OCI-LY7 (cell line): Measurements from ENCODE around the gene TMEM39B. TPM values are rescaled to one million over a fixed set of nuclear protein-coding genes. Genes with fewer than 3 reads are reported as not detected.
"Not testable (repeated sequence)": the region's sequence is repeated elsewhere in the genome, so short reads cannot be mapped to it uniquely, and the experiment has no call there.

Source experiments
- BruUV-seq: library from RNA; stranded (reverse); fragments of 400-500 nt; replicated peaks from 2 replicates; lab custom pipeline; 2021; lab: Mats Ljungman, UMichigan
- CTCF ChIA-PET: fragments of 300-600 bp; sonication (Branson Sonifier 250); formaldehyde crosslinking; loops from one replicate; lab custom pipeline; 2022; ENCODE audit warnings: antibody characterized with exemption; ENCODE audit not compliant: unreplicated experiment; lab: Charles Lee
- POLR2A ChIA-PET: fragments of 300-600 bp; sonication (Branson Sonifier 250); formaldehyde crosslinking; loops from one replicate; lab custom pipeline; 2022; ENCODE audit warnings: antibody characterized with exemption; lab: Charles Lee
- DNase-seq: peaks from one replicate; pipeline ENCODE4 v3.0.0-alpha.2; 2015; ENCODE audit warnings: low spot score
- H2AFZ ChIP-seq: fragments of 200-600 bp; sonication (generic), shearing (Covaris generic); 2 replicates; pipeline ENCODE4 v1.6.1; 2014; ENCODE audit warnings: mild to moderate bottlenecking, antibody characterized with exemption, low read length, moderate library complexity
- H3K27ac ChIP-seq: fragments of 200-600 bp; sonication (generic); 2 replicates; pipeline ENCODE4 v1.5.1; 2014; ENCODE audit warnings: mixed run types, low read depth, mild to moderate bottlenecking, moderate library complexity, low read length, inconsistent platforms; ENCODE audit not compliant: poor library complexity, severe bottlenecking
- H3K36me3 ChIP-seq: fragments of 200-600 bp; sonication (generic); 2 replicates; pipeline ENCODE4 v1.6.1; 2014; ENCODE audit warnings: mild to moderate bottlenecking, antibody characterized with exemption, low read length, moderate library complexity, mixed read lengths; ENCODE audit not compliant: insufficient read depth
- H3K4me1 ChIP-seq: fragments of 200-600 bp; sonication (generic); 2 replicates; pipeline ENCODE4 v1.5.1; 2014; ENCODE audit warnings: mild to moderate bottlenecking, low read length; ENCODE audit not compliant: insufficient read depth, poor library complexity, severe bottlenecking
- H3K4me2 ChIP-seq: fragments of 200-600 bp; sonication (generic); 2 replicates; pipeline ENCODE4 v1.6.1; 2014; ENCODE audit warnings: mild to moderate bottlenecking, low read length
- H3K4me3 ChIP-seq: fragments of 200-600 bp; sonication (generic); 2 replicates; pipeline ENCODE4 v1.5.1; 2014; ENCODE audit warnings: mild to moderate bottlenecking, low read depth, low read length; ENCODE audit not compliant: poor library complexity, severe bottlenecking
- H3K79me2 ChIP-seq: fragments of 200-600 bp; sonication (generic); 2 replicates; pipeline ENCODE4 v1.6.1; 2016; ENCODE audit warnings: low read depth, mild to moderate bottlenecking, low read length, moderate library complexity, mixed read lengths; ENCODE audit not compliant: insufficient read depth
- H3K9me2 ChIP-seq: fragments of 200-600 bp; sonication (generic); 2 replicates; pipeline ENCODE4 v1.6.1; 2016; ENCODE audit warnings: mild to moderate bottlenecking, low read length, mixed read lengths; ENCODE audit not compliant: insufficient read depth
- H3K9me3 ChIP-seq: fragments of 200-600 bp; sonication (generic); 2 replicates; pipeline ENCODE4 v1.6.1; 2014; ENCODE audit warnings: mild to moderate bottlenecking, mixed run types, low read length, mixed read lengths
- H4K20me1 ChIP-seq: fragments of 200-600 bp; sonication (generic); 2 replicates; pipeline ENCODE4 v1.6.1; 2014; ENCODE audit warnings: mild to moderate bottlenecking, antibody characterized with exemption, low read length, moderate library complexity, mixed read lengths; ENCODE audit not compliant: insufficient read depth
- CTCF ChIP-seq: fragments of 200-600 bp; sonication (generic); conservative IDR thresholded peaks from 2 replicates; pipeline ENCODE4 v1.5.1; 2014; ENCODE audit warnings: mild to moderate bottlenecking, antibody characterized with exemption, low read length, moderate library complexity, mixed read lengths
- EZH2phosphoT487 ChIP-seq: fragments of 200-600 bp; sonication (generic); IDR thresholded peaks from 2 replicates; pipeline ENCODE4 v1.6.1; 2018; ENCODE audit warnings: low read depth, borderline replicate concordance, mild to moderate bottlenecking, mixed run types, antibody characterized with exemption, low read length, moderate library complexity, mixed read lengths
- intact Hi-C: fragments of 100-400 bp; cut with micrococcal nuclease; formaldehyde crosslinking; loops from one replicate; pipeline ENCODE4 v1.10.0; 2022; ENCODE audit not compliant: unreplicated experiment
- total RNA-seq, 2 experiments: library from RNA; depleted of rRNA in 1 of 2; stranded (reverse); fragments of >200 nt in 1 of 2; shearing (Covaris generic) in 1 of 2; gene quantifications; 2 replicates each; pipeline ENCODE4 v1.2.3, GENCODE V29; 2014 to 2022

Gene TMEM39B
- total RNA-seq, 2 experiments from 2014 or later, result 11.3 to 35.9 TPM

- H3K36me3 ChIP-seq, result peaks cover 31% of the 10 kb centered on the region
- no peak overlapping the region for H3K4me3 ChIP-seq
- no peaks in the 10 kb centered on the region for H3K9me3 ChIP-seq
- peaks cover 17% of the 10 kb centered on the region for H4K20me1 ChIP-seq
- TF ChIP-seq EZH2phosphoT487, result no peak
- no peak; the same call in 1 of the 2 replicates for TF ChIP-seq CTCF
- H3K9me2 ChIP-seq, result no peaks in the 10 kb centered on the region
- peaks cover 29% of the 10 kb centered on the region for H3K4me1 ChIP-seq
- BruUV-seq, result no TSS peak
- no peak overlapping the region for H2AFZ ChIP-seq
- H3K4me2 ChIP-seq, result peak overlapping the region; percentile 51; the same call in 1 of the 2 replicates
- no peak for DNase-seq
- intact Hi-C loops, result no loop called here
- ChIA-PET CTCF (interaction anchor here (1.0 kb wide), 1 partner anchor 16 kb away, joined by 5 read pairs; no protein-coding TSS in a partner anchor), POLR2A (interaction anchor here (0.7 to 5.6 kb wide), 4 partner anchors 8 to 90 kb away, joined by 5 to 27 read pairs (median 7); partner anchors contain the start of gene TMEM39B)
- no peak overlapping the region for H3K27ac ChIP-seq
- H3K79me2 ChIP-seq, result peaks cover 84% of the 10 kb centered on the region
Observed at GRCh38 chr1:32111789-32112188, 39.0 kb downstream of the TMEM39B start.

- Histone ChIP-seq H3K9me2 (no peaks in the 10 kb centered on the region), H3K4me3 (no peak overlapping the region), H4K20me1 (peaks cover 21% of the 10 kb centered on the region), H3K4me1 (peaks cover 24% of the 10 kb centered on the region), H3K36me3 (peaks cover 31% of the 10 kb centered on the region), H2AFZ (no peak overlapping the region), H3K79me2 (peaks cover 94% of the 10 kb centered on the region), H3K9me3 (no peaks in the 10 kb centered on the region), H3K27ac (no peak overlapping the region), H3K4me2 (no peak overlapping the region)
- TF ChIP-seq CTCF (no peak), EZH2phosphoT487 (no peak)
- POLR2A ChIA-PET, result interaction anchor here (0.6 to 1.7 kb wide), 2 partner anchors 8 to 15 kb away, joined by 3 to 6 read pairs; no protein-coding TSS in a partner anchor
- DNase-seq, result no peak
- intact Hi-C loops, result no loop called here
- CTCF ChIA-PET, result no interaction called here
- BruUV-seq, result no TSS peak
Observed at GRCh38 chr1:32112806-32113375, 40.2 kb downstream of the TMEM39B start.

- DNase-seq, intact Hi-C loops, CTCF ChIA-PET, H3K4me3 ChIP-seq, H3K9me2 ChIP-seq, BruUV-seq, H2AFZ ChIP-seq, H3K9me3 ChIP-seq, H3K4me2 ChIP-seq, H3K27ac ChIP-seq: not testable (repeated sequence)
- H3K36me3 ChIP-seq, result peaks cover 31% of the 10 kb centered on the region
- peaks cover 21% of the 10 kb centered on the region for H4K20me1 ChIP-seq
- POLR2A ChIA-PET, result interaction anchor here (1.7 kb wide), 1 partner anchor 15 kb away, joined by 6 read pairs; no protein-coding TSS in a partner anchor
- H3K4me1 ChIP-seq, result peaks cover 24% of the 10 kb centered on the region
- peaks cover 94% of the 10 kb centered on the region for H3K79me2 ChIP-seq
Observed at GRCh38 chr1:32113436-32113835, 40.7 kb downstream of the TMEM39B start.
